K562 (cell line): Measurements from ENCODE around the gene DCAF17. TPM values are rescaled to one million over a fixed set of nuclear protein-coding genes. Genes with fewer than 3 reads are reported as not detected.

Experiments
- CUX1 ChIP-seq: fragments of 200-800 bp; sonication (Bioruptor generic); IDR thresholded peaks from 2 replicates; pipeline ENCODE4 v1.6.1; 2016; ENCODE audit warnings: missing genetic modification characterization, missing compliant biosample characterization
- ELF1 ChIP-seq: fragments of 200-800 bp; sonication (Bioruptor generic); IDR thresholded peaks from 2 replicates; pipeline ENCODE4 v1.6.1; 2016; ENCODE audit warnings: missing genetic modification characterization, missing compliant biosample characterization
- FOSL1 ChIP-seq: fragments of 200-800 bp; sonication (Bioruptor generic); conservative IDR thresholded peaks from 2 replicates; pipeline ENCODE4 v1.6.1; 2016; ENCODE audit warnings: missing genetic modification characterization, missing compliant biosample characterization
- FOXP1 ChIP-seq: sonication (generic); formaldehyde crosslinking; IDR thresholded peaks from 2 replicates; pipeline ENCODE4 v1.8.0; 2022; ENCODE audit warnings: mild to moderate bottlenecking, missing genetic modification reagents
- GATAD2B ChIP-seq: fragments of 450-650 bp; IDR thresholded peaks from 2 replicates; pipeline ENCODE4 v1.6.1; 2017; ENCODE audit warnings: mild to moderate bottlenecking, borderline replicate concordance
- PHF20 ChIP-seq: fragments of 450-650 bp; IDR thresholded peaks from 2 replicates; pipeline ENCODE4 v1.6.1; 2018; ENCODE audit not compliant: partially characterized antibody
- POLR2B ChIP-seq: fragments of 450-650 bp; IDR thresholded peaks from 2 replicates; pipeline ENCODE4 v1.6.1; 2018; ENCODE audit warnings: low read depth; ENCODE audit not compliant: partially characterized antibody
- POLR3G ChIP-seq: IDR thresholded peaks from 2 replicates; pipeline ENCODE4 v1.6.1; 2011; ENCODE audit not compliant: insufficient read length, insufficient replicate concordance; ENCODE audit errors: extremely low read depth
- SP2 ChIP-seq: IDR thresholded peaks from 2 replicates; pipeline ENCODE4 v1.6.1; 2011; ENCODE audit warnings: mild to moderate bottlenecking, low read depth, low read length, moderate library complexity; ENCODE audit not compliant: poor library complexity, severe bottlenecking; ENCODE audit errors: extremely low read depth
- ZBTB12 ChIP-seq: fragments of 250-450 bp; sonication (Bioruptor Pico); IDR thresholded peaks from 2 replicates; pipeline ENCODE4 v1.4.0; 2020
- ZNF274 ChIP-seq: IDR thresholded peaks from 2 replicates; pipeline ENCODE4 v1.6.1; 2011; ENCODE audit warnings: low read depth, mild to moderate bottlenecking, low read length, moderate library complexity, borderline replicate concordance
- ZNF518B ChIP-seq: fragments of 250-450 bp; sonication (Bioruptor Pico); IDR thresholded peaks from 2 replicates; pipeline ENCODE4 v1.5.0; 2021; ENCODE audit warnings: mild to moderate bottlenecking, moderate library complexity
- ZNF76 ChIP-seq: fragments of 250-450 bp; sonication (Bioruptor Pico); IDR thresholded peaks from 2 replicates; pipeline ENCODE4 v1.4.0; 2020; ENCODE audit warnings: mild to moderate bottlenecking, moderate library complexity, borderline replicate concordance
- polyA plus RNA-seq, 8 experiments: library from polyadenylated mRNA; depleted of rRNA in 4 of 8; stranded (reverse) in 5 of 8; unstranded in 3 of 8; fragments of >200 nt; fragmentation: Nextera tagmentation in 2 of 8; fragmentation: Illumina TruSeq in 1 of 8; extraction: Ambion mirVana in 2 of 8; extraction: Trizol in 1 of 8; gene quantifications; 2 replicates each; pipeline versions ENCODE4 v1.2.1 to v1.2.3, GENCODE V29; 2011 to 2014; ENCODE audit warnings: inconsistent platforms in 1 of 8, missing spikeins in 1 of 8
- total RNA-seq, 7 experiments: library from RNA; depleted of rRNA in 6 of 7; stranded (reverse); fragments of >200 nt in 6 of 7; fragmentation: Illumina TruSeq in 2 of 7; extraction: Trizol in 2 of 7; gene quantifications; 2 replicates each; pipeline versions ENCODE4 v1.2.1 to v1.2.3, GENCODE V29; 2011 to 2021; ENCODE audit warnings: low replicate concordance in 1 of 7

Gene DCAF17
- total and polyA plus RNA-seq, 9 of the 15 experiments (the other 6 are each of a cell fraction or from before 2014, with no cell fraction given) = 10.0 to 38.5 (median 27.1) TPM

GRCh38 chr2:171521361-171522051 is 87.5 kb downstream of the DCAF17 start (continued):
- TF ChIP-seq PHF20 = no peak
- TF ChIP-seq GATAD2B = peak; percentile 57; the same call in 1 of the 2 replicates
- TF ChIP-seq ZNF518B (CRISPR knock-in tag) = no peak
- no peak for TF ChIP-seq FOXP1 (CRISPR knock-in tag)
- no peak for TF ChIP-seq ZBTB12 (CRISPR knock-in tag)
- no peak for TF ChIP-seq SP2
- peak; percentile 38; the same call in 1 of the 2 replicates for TF ChIP-seq FOSL1 (tag)
- no peak for TF ChIP-seq ELF1 (tag)
- TF ChIP-seq CUX1 (CRISPR knock-in tag) = no peak; the same call in 1 of the 2 replicates
- TF ChIP-seq ZNF274 = no peak
- no peak for TF ChIP-seq ZNF76 (CRISPR knock-in tag)
- TF ChIP-seq POLR3G = no peak
- TF ChIP-seq POLR2B = no peak
